Chondrocyte (in vitro differentiated cells): Measurements from ENCODE around the gene ITLN1. TPM values are rescaled to one million over a fixed set of nuclear protein-coding genes. Genes with fewer than 3 reads are reported as not detected.

Experiments used
- DNase-seq: peaks from one replicate; pipeline ENCODE4 v3.0.0; 2021; ENCODE audit warnings: mixed read lengths, low spot score
- H3K27ac Mint-ChIP-seq: one replicate; pipeline ENCODE4 v1.8.0; 2021; ENCODE audit warnings: mild to moderate bottlenecking, moderate library complexity, mixed read lengths; ENCODE audit not compliant: unreplicated experiment
- H3K27me3 Mint-ChIP-seq: 2 replicates; pipeline ENCODE4 v1.8.0; 2021; ENCODE audit warnings: low read depth, mixed read lengths
- H3K36me3 Mint-ChIP-seq: 2 replicates; pipeline ENCODE4 v1.8.0; 2021; ENCODE audit warnings: low read depth, mixed read lengths
- H3K4me1 Mint-ChIP-seq: 2 replicates; pipeline ENCODE4 v1.8.0; 2021; ENCODE audit warnings: low read depth, mild to moderate bottlenecking, mixed read lengths
- H3K4me3 Mint-ChIP-seq: one replicate; pipeline ENCODE4 v1.8.0; 2021; ENCODE audit warnings: mild to moderate bottlenecking, moderate library complexity, mixed read lengths; ENCODE audit not compliant: unreplicated experiment
- H3K9me3 Mint-ChIP-seq: 2 replicates; pipeline ENCODE4 v1.8.0; 2021; ENCODE audit warnings: low read depth, mixed read lengths
- CTCF ChIP-seq: fragments of 200-600 bp; sonication (generic); IDR thresholded peaks from 2 replicates; pipeline ENCODE4 v1.5.0; 2021; ENCODE audit warnings: antibody characterized with exemption, mild to moderate bottlenecking, moderate library complexity
- total RNA-seq: library from RNA; stranded (reverse); gene quantifications from 3 replicates; pipeline ENCODE4 v1.2.1, GENCODE V29; 2021

ITLN1 gene
- total RNA-seq, 1 donor from 2014 or later, result not detected

DNA sequence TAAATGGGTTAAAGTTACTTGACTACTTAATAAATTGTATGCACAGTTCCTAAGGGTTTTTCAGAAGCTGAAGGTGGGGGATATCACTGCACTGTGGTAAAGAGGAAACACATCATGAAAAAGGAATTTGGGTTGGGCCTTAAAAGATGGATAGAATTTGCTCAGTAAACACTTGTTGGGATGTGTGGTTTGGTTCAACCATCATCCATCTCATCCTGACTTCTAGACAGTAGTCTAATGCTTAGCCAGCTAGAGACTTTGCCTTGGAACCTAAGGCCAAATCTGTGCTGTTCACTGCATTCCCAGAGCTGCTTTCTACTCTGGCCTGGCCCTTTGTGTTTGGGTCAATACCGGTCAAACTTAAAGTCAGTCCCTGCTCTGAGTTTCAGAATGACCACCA lies 58.4 kb downstream of the ITLN1 start:
- H3K4me3 Mint-ChIP-seq, result no peak overlapping the region
- H3K4me1 Mint-ChIP-seq, result no peaks in the 10 kb centered on the region
- DNase-seq, result no peak

More for the DNA sequence above, 58.4 kb downstream of the ITLN1 start:
- Mint-ChIP-seq H3K9me3 (no peaks in the 10 kb centered on the region), H3K27ac (no peak overlapping the region), H3K27me3 (peaks cover 7% of the 10 kb centered on the region), H3K36me3 (no peaks in the 10 kb centered on the region)
- TF ChIP-seq CTCF, result no peak

Other genes with a start within 250 kb of the ITLN1 start
- gene SLAMF1, start 238.1 kb downstream of the ITLN1 start, total RNA-seq, result not detected in 3 replicates
- not detected in 3 replicates for gene CD48, start 173.4 kb downstream of the ITLN1 start, total RNA-seq
- not detected in 3 replicates for gene SLAMF7, start 145.9 kb downstream of the ITLN1 start, total RNA-seq
- gene LY9, start 89.0 kb downstream of the ITLN1 start, total RNA-seq, result not detected in 3 replicates
- gene CD244, start 22.3 kb downstream of the ITLN1 start, total RNA-seq, result not detected in 3 replicates
- not detected in 3 replicates for gene ITLN2, start 69.6 kb upstream of the ITLN1 start, total RNA-seq
- gene F11R, start 136.0 kb upstream of the ITLN1 start, total RNA-seq, result 0.54 to 0.90 TPM (median 0.68 TPM) in 3 replicates
- gene TSTD1, start 153.8 kb upstream of the ITLN1 start, total RNA-seq, result 0.70 TPM in 1 of 3 replicates, not detected in the others
- gene USF1, start 160.8 kb upstream of the ITLN1 start, total RNA-seq, result 34.3 to 44.6 TPM (median 35.3 TPM) in 3 replicates
- gene ARHGAP30, start 184.7 kb upstream of the ITLN1 start, total RNA-seq, result not detected in 3 replicates
- 0.12 to 0.26 TPM (median 0.12 TPM) in 3 replicates for gene NECTIN4, start 204.4 kb upstream of the ITLN1 start, total RNA-seq
- 1.1 to 4.4 TPM (median 1.6 TPM) in 3 replicates for gene KLHDC9, start 213.2 kb upstream of the ITLN1 start, total RNA-seq
- gene PFDN2, start 232.9 kb upstream of the ITLN1 start, total RNA-seq, result 53.7 to 58.7 TPM (median 57.9 TPM) in 3 replicates
- 25.3 to 33.1 TPM (median 27.6 TPM) in 3 replicates for gene NIT1, start 232.9 kb upstream of the ITLN1 start, total RNA-seq
- 34.7 to 38.3 TPM (median 36.7 TPM) in 3 replicates for gene DEDD, start 247.5 kb upstream of the ITLN1 start, total RNA-seq